GM12875 (cell line): Measurements from ENCODE around the gene VEGFD.

Experiments
- H3K4me3 ChIP-seq: one replicate; pipeline ENCODE4 v1.5.1; 2011; ENCODE audit warnings: low read depth, low read length, control low read depth
- TF ChIP-seq, protein P1 (sequence below): IDR thresholded peaks from 2 replicates; pipeline ENCODE4 v1.5.1; 2011; ENCODE audit warnings: low read depth, mild to moderate bottlenecking, control low read depth, inconsistent platforms, low read length, moderate library complexity, borderline replicate concordance; ENCODE audit not compliant: insufficient read depth

VEGFD gene

DNA sequence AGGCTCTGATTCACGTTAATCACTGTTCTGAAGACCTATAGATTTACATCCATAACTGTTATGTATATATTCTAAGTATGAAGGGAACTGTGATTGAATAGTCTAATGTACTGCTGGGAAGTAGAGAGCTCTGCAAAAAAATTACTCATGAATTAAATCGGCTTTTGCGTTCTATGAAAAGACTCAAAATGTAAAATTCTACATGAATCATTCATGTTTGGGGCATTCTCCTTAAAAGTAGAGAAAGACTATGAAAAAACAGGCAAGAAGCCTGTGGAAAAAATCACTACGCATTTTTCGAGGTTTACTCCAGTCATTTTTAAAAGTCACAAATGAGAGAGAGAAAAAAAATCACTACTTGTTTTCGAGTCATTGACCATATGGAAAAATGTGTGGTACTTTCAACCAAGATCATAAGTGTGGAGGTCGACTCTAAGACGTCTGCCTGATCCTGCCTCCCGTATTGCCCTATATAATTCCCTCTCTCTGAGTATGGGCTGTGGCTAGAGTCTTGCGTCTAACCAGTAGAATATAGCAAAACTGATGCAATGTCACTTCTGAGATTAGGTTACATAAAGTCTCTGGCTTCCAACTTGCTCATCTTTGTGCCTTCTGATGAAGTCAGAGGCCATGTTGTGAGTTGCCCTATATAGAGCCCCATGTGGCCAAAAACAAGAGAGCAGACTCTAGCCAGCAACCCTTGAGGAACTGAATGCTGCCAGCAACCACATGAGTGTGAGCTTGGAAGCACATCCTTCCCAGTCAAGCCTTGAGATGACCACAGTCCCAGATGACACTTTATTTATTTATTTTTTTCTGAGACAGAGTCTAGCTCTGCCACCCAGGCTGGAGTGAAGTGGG lies 32.1 kb upstream of the VEGFD start:
- TF ChIP-seq, protein P1, sequence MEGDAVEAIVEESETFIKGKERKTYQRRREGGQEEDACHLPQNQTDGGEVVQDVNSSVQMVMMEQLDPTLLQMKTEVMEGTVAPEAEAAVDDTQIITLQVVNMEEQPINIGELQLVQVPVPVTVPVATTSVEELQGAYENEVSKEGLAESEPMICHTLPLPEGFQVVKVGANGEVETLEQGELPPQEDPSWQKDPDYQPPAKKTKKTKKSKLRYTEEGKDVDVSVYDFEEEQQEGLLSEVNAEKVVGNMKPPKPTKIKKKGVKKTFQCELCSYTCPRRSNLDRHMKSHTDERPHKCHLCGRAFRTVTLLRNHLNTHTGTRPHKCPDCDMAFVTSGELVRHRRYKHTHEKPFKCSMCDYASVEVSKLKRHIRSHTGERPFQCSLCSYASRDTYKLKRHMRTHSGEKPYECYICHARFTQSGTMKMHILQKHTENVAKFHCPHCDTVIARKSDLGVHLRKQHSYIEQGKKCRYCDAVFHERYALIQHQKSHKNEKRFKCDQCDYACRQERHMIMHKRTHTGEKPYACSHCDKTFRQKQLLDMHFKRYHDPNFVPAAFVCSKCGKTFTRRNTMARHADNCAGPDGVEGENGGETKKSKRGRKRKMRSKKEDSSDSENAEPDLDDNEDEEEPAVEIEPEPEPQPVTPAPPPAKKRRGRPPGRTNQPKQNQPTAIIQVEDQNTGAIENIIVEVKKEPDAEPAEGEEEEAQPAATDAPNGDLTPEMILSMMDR: no peak
- no peak overlapping the region for H3K4me3 ChIP-seq

DNA sequence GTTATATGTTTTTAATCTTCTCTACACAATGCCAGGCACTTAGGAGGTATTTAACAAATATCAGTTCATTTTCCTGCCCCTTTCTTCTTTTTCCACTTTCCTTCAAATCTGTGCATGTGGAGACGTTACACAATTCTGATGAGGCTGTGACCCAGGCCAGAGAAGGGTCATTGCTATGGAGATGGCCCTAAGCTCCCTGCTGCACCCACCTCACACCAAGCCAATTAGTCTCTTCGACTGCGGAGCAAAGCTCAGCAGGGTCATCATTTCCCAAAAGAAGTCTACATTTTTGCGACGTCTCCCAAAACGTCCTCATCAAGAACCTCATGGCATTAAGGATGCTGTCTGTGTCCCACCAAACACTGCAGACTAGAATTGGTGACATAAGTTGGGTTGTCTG lies 28.9 kb upstream of the VEGFD start:
- TF ChIP-seq, protein P1: no peak

DNA sequence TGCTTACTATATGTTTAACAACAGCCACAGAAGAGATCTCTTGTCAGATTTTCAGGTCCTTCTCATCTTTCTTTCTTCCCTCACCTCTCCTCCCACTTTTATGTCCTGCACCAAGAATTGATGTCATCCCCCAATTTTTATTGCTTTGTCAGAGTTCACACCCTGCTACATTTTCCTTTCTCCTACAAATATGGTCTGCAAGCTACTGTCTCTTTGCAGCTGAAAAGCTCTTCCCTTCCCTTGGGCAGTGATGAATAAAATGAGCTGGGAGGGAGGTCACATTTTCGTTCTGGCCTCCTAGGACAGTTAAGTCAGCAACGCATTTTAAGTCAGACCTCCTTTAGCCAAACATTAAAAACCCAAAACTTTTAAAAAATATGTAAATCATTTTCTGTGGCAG lies 26.7 kb upstream of the VEGFD start:
- TF ChIP-seq, protein P1: no peak
- no peak overlapping the region for H3K4me3 ChIP-seq

More for the DNA sequence above, 28.9 kb upstream of the VEGFD start:
- no peak overlapping the region for H3K4me3 ChIP-seq

DNA sequence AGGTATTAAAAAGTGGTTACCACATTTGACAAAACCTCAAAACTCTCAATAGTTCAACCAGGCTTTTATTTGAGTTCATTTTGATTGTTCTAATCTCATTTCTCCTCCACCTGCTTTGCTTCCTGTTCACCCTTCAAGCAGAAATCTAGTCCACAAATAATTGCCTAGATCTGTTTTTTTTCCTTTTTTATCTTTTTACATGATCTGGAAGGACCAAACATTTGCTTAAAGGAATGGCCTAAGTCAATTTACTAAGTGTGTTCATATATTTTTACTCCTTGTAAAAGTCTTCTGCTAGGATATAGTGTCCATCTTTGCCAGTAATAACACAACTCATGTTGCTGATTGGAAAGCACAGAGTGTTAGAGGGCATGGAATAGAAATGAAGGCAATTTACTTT lies 26.2 kb upstream of the VEGFD start:
- no peak overlapping the region for H3K4me3 ChIP-seq
- TF ChIP-seq, protein P1: no peak

DNA sequence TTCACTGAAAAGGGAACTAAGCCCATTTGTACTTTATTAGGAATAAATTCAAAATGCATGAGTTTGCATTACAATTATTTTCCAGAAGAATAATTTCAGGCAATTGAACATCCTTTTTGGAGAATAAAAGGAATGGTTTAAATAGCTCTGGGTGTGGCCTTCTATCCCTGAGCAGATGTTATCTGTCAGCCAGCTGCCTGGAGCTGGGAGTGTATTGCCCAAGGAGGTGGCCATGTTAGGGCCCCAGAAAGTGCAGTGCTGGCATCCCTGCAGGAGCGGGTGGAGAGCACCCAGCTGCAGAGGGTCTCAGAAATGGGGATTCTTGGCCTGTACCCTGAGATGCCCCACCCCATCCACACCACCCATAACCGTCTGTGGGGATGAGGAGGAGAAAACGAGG lies 21.6 kb upstream of the VEGFD start:
- TF ChIP-seq, protein P1: no peak

DNA sequence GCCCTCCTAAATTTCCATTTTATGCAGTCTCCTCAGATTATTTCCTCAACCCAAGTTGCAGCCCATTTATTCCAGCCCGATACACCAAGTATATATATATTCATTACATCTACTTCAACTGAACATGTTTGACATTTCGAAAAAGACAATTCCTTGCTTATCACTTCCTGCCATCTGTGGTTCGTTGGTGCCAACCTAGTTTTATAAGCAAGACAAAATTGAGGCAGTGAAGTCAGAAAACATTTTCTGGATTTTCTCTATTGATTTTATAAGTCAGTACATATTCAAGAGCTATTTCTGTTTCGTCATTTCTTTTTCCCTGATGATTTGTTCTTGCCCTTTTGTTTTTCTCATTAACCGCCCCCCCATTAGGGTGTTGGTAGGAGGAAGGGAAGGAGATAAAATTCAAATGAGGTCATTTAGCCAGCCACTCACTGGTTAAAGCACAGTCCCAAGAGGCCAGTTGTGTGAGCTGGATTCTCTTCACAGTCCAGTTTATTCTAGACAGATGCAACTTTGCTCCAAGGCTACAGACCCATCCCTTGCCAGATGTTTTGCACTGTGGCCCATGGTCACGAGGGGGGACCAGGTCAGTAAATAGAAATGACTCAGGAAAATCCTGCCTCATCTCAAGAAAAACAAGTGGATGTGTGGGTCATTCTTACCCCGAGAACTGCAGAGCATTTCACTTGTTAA lies 20.3 kb upstream of the VEGFD start:
- TF ChIP-seq, protein P1: no peak
- no peak overlapping the region for H3K4me3 ChIP-seq

More for the DNA sequence above, 21.6 kb upstream of the VEGFD start:
- H3K4me3 ChIP-seq: no peak overlapping the region

DNA sequence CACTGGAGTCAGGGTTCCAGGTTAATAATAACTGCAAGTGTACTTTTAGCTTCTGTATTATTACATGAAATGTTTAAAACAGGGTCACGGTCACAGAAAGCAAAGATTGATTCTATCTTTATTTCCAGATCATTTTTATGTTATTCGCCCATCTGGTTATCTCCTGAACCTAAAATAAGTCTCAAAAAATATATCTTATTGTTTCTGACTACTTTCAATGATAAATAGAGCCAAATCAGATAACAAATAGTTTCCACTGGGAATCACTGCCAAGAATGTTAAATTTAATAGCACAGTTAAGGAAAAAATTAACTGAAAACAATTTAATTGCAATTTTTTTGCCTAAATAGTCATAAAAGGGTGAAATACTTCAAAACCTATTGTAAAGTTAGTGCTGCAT lies 17.2 kb upstream of the VEGFD start:
- TF ChIP-seq, protein P1: no peak

More for the DNA sequence above, 17.2 kb upstream of the VEGFD start:
- H3K4me3 ChIP-seq: no peak overlapping the region
